ENCODE data around the gene KIF4B. TPM values are rescaled to one million over a fixed set of nuclear protein-coding genes. Genes with fewer than 3 reads are reported as not detected.
"Not testable (repeated sequence)": the region's sequence is repeated elsewhere in the genome, so short reads cannot be mapped to it uniquely, and the experiment has no call there.

The KIF4B gene
- total RNA-seq, 3 donors from 2014 or later (not counting 1 experiment from before 2014, with no cell fraction given) = not detected

DNA sequence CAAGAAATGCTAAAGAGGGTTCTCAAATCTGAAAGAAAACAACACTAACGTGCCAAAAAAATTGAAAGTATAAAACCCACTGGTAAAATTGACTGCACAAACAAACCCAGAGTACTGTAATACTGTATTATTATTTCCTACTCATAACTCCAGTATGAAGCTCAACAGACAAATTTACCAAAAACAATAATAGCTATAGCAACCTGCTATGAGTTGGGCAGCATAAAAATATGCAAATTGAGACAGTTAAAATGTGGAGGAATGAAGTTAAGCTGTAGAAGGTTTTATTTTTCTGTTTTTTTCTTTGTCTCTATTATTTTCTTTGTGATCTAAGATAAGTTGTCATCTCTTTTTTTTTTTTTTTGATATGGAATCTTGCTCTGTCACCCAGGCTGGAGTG is 15.7 kb downstream of the KIF4B start:
- H3K27me3 ChIP-seq (ENCODE audit: control insufficient read depth, insufficient read depth, low read length) = no peaks in the 10 kb centered on the region
- WGBS (ENCODE audit: insufficient coverage) = 67% methylated on average over 1 of the region's 1 CpG

GRCh38 chr5:155034145-155034744 is 20.7 kb downstream of the KIF4B start:
- H3K4me3 Mint-ChIP-seq; H3K27ac Mint-ChIP-seq; H3K4me1 Mint-ChIP-seq; H3K27me3 ChIP-seq (ENCODE audit: control insufficient read depth, insufficient read depth, low read length); intact Hi-C loops (cut with micrococcal nuclease); H3K36me3 Mint-ChIP-seq; H3K4me1 ChIP-seq (ENCODE audit: control insufficient read depth, insufficient read depth, low read length); H3K36me3 ChIP-seq (ENCODE audit: control insufficient read depth, insufficient read depth, low read length); H3K9me3 Mint-ChIP-seq; H3K27ac ChIP-seq (ENCODE audit: low read length); H3K9me3 ChIP-seq (ENCODE audit: control insufficient read depth, insufficient read depth, low read length); DNase-seq; ATAC-seq; H3K4me3 ChIP-seq (ENCODE audit: low read length): not testable (repeated sequence)
- 60% methylated on average over 1 of the region's 1 CpG for WGBS (ENCODE audit: insufficient coverage)
- H3K27me3 Mint-ChIP-seq (ENCODE audit: low read depth in 2 of 2) = peaks cover 0 to 13% of the 10 kb centered on the region in 2 donors

More for the DNA sequence above, 15.7 kb downstream of the KIF4B start:
- no peaks in the 10 kb centered on the region for H3K4me1 Mint-ChIP-seq
- Histone ChIP-seq H3K36me3 (ENCODE audit: control insufficient read depth, insufficient read depth, low read length) (no peaks in the 10 kb centered on the region), H3K4me3 (ENCODE audit: low read length) (no peak overlapping the region), H3K9me3 (ENCODE audit: control insufficient read depth, insufficient read depth, low read length) (no peaks in the 10 kb centered on the region), H3K4me1 (ENCODE audit: control insufficient read depth, insufficient read depth, low read length) (no peaks in the 10 kb centered on the region), H3K27ac (ENCODE audit: low read length) (no peak overlapping the region)
- peaks cover 0 to 2% of the 10 kb centered on the region in 2 donors for H3K27me3 Mint-ChIP-seq (ENCODE audit: low read depth in 2 of 2)
- DNase-seq (no peak), ATAC-seq (no peak)
- no peak overlapping the region for H3K4me3 Mint-ChIP-seq
- no peaks in the 10 kb centered on the region for H3K36me3 Mint-ChIP-seq
- intact Hi-C loops (cut with micrococcal nuclease) = no loop called here
- no peak overlapping the region for H3K27ac Mint-ChIP-seq
- TF ChIP-seq CTCF (IDR thresholded peaks at IDR 0.05) = no peak
- H3K9me3 Mint-ChIP-seq = peaks cover 4% of the 10 kb centered on the region in 2 donors

- H3K27ac Mint-ChIP-seq; H3K36me3 ChIP-seq (ENCODE audit: control insufficient read depth, insufficient read depth, low read length); H3K4me3 Mint-ChIP-seq; H3K27ac ChIP-seq (ENCODE audit: low read length); H3K27me3 ChIP-seq (ENCODE audit: control insufficient read depth, insufficient read depth, low read length); H3K4me3 ChIP-seq (ENCODE audit: low read length); DNase-seq; H3K4me1 Mint-ChIP-seq; intact Hi-C loops (cut with micrococcal nuclease); H3K4me1 ChIP-seq (ENCODE audit: control insufficient read depth, insufficient read depth, low read length); H3K9me3 Mint-ChIP-seq; H3K9me3 ChIP-seq (ENCODE audit: control insufficient read depth, insufficient read depth, low read length); H3K36me3 Mint-ChIP-seq; ATAC-seq: not testable (repeated sequence)
- peaks cover 0 to 13% of the 10 kb centered on the region in 2 donors for H3K27me3 Mint-ChIP-seq (ENCODE audit: low read depth in 2 of 2)
- WGBS (ENCODE audit: insufficient coverage) = no CpG with 5 or more reads among the region's 2 CpGs
Measured at GRCh38 chr5:155035087-155035486, 21.5 kb downstream of the KIF4B start.

DNA sequence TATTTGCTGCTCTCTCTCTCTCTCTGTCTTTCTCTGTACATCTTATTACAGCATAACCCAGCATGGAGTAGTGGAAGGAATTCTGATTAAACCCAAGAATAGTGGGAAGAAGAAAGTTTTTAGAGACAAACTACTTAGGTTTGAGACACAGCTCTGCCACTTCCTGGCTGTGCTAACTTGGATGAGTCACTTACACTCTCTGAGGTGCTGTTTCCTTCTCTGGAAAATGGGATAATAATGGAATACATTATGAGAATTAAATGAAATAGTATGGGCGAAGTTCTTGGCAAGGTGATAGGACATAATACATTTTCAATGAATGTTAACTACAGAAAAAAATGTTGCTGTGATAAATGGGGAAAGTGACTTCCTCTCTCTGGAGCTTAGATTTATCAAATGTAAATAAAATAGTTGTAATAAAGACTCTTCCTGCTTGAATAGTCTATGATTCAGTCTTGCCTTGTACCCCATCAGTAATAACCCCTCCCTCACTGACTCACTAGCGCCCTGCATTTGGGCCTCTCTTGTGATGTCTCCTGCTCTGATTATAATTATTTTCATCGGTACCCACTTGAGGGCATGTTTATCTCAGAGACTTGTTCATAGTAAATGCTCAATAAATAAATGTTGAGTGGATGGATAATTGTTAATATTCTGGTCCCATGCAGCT is 27.6 kb downstream of the KIF4B start:
- peaks cover 2 to 27% of the 10 kb centered on the region in 2 donors for H3K27me3 Mint-ChIP-seq (ENCODE audit: low read depth in 2 of 2)

More for the DNA sequence above, 27.6 kb downstream of the KIF4B start:
- Histone ChIP-seq H3K4me1 (ENCODE audit: control insufficient read depth, insufficient read depth, low read length) (no peaks in the 10 kb centered on the region), H3K27me3 (ENCODE audit: control insufficient read depth, insufficient read depth, low read length) (no peaks in the 10 kb centered on the region), H3K4me3 (ENCODE audit: low read length) (no peak overlapping the region), H3K9me3 (ENCODE audit: control insufficient read depth, insufficient read depth, low read length) (no peaks in the 10 kb centered on the region), H3K27ac (ENCODE audit: low read length) (no peak overlapping the region), H3K36me3 (ENCODE audit: control insufficient read depth, insufficient read depth, low read length) (no peaks in the 10 kb centered on the region)
- no peak for DNase-seq
- Mint-ChIP-seq H3K36me3 (no peaks in the 10 kb centered on the region), H3K27ac (no peak overlapping the region), H3K4me3 (no peak overlapping the region), H3K9me3 (peaks cover 0 to 2% of the 10 kb centered on the region in 2 donors), H3K4me1 (no peaks in the 10 kb centered on the region)
- TF ChIP-seq CTCF (IDR thresholded peaks at IDR 0.05) = no peak
- WGBS (ENCODE audit: insufficient coverage) = 97% methylated on average over 2 of the region's 3 CpGs
- no peak for ATAC-seq
- intact Hi-C loops (cut with micrococcal nuclease) = no loop called here
